HEK293 (cell line): ENCODE results near the gene MAPKAP1.

Experiments used
- MYNN ChIP-seq: fragments of 450-650 bp; formaldehyde crosslinking; IDR thresholded peaks from 2 replicates; pipeline ENCODE4 v1.5.1; 2016; ENCODE audit warnings: missing biosample characterization, missing genetic modification characterization, borderline replicate concordance
- SP2 ChIP-seq: fragments of 450-650 bp; formaldehyde crosslinking; IDR thresholded peaks from 2 replicates; pipeline ENCODE4 v1.5.1; 2016; ENCODE audit warnings: missing biosample characterization, missing genetic modification characterization
- TRIM28 ChIP-seq: IDR thresholded peaks from 2 replicates; pipeline ENCODE4 v1.6.1; 2011; ENCODE audit warnings: low read length, control low read depth, borderline replicate concordance
- YY1 ChIP-seq: fragments of 450-650 bp; formaldehyde crosslinking; IDR thresholded peaks from 2 replicates; pipeline ENCODE4 v1.5.1; 2018; ENCODE audit warnings: missing biosample characterization, missing genetic modification characterization
- ZBTB7A ChIP-seq: fragments of 450-650 bp; formaldehyde crosslinking; IDR thresholded peaks from 2 replicates; pipeline ENCODE4 v1.5.1; 2016; ENCODE audit warnings: low read depth, missing biosample characterization, missing genetic modification characterization
- ZNF138 ChIP-seq: fragments of 450-650 bp; formaldehyde crosslinking; IDR thresholded peaks from 2 replicates; pipeline ENCODE4 v1.5.1; 2016; ENCODE audit warnings: missing biosample characterization, missing genetic modification characterization, borderline replicate concordance
- ZNF175 ChIP-seq: fragments of 450-650 bp; formaldehyde crosslinking; IDR thresholded peaks from 2 replicates; pipeline ENCODE4 v1.5.1; 2016; ENCODE audit warnings: missing biosample characterization, missing genetic modification characterization
- TF ChIP-seq, protein P1 (sequence below): sonication (generic); formaldehyde crosslinking; IDR thresholded peaks from 2 replicates; pipeline ENCODE4 v1.8.1; 2022; ENCODE audit warnings: mild to moderate bottlenecking, moderate library complexity, missing genetic modification reagents
- TF ChIP-seq, protein P2 (sequence below): fragments of 450-650 bp; formaldehyde crosslinking; IDR thresholded peaks from 2 replicates; pipeline ENCODE4 v1.5.1; 2016; ENCODE audit warnings: missing biosample characterization, missing genetic modification characterization
- TF ChIP-seq, protein P3 (sequence below): fragments of 450-650 bp; formaldehyde crosslinking; optimal IDR thresholded peaks from 2 replicates; pipeline ENCODE3; 2016; ENCODE audit warnings: missing biosample characterization, mild to moderate bottlenecking, missing genetic modification characterization
- TF ChIP-seq, protein P4 (sequence below): fragments of 450-650 bp; formaldehyde crosslinking; IDR thresholded peaks from 2 replicates; pipeline ENCODE4 v1.5.1; 2017; ENCODE audit warnings: missing biosample characterization, mild to moderate bottlenecking, missing genetic modification characterization, moderate library complexity

DNA sequence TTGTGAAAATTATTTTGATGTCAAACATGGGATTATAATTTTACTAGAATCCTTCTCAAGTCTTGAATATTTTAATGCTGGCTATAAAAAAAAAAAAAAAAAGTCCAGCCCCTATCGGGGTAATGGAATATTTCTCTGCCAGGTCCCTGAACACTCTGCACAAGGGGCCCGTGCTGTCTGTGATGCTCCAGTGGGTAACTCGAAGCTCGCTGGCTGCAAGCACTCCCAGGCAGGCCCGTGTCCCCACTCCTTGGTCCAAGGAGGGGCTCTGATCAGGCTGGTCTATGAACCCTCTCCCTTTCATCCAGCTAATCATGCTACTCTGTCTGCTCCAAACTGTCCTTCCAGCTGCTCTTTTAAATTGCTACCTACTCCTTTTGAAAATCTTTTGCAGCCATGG is 264.6 kb downstream of the MAPKAP1 start:
- TF ChIP-seq SP2 (no peak), MYNN (tag by site-specific recombination) (no peak), ZNF138 (tag by site-specific recombination) (no peak), ZBTB7A (no peak), TRIM28 (no peak), YY1 (tag by site-specific recombination) (no peak), ZNF175 (tag by site-specific recombination) (no peak)
- TF ChIP-seq, protein P1, sequence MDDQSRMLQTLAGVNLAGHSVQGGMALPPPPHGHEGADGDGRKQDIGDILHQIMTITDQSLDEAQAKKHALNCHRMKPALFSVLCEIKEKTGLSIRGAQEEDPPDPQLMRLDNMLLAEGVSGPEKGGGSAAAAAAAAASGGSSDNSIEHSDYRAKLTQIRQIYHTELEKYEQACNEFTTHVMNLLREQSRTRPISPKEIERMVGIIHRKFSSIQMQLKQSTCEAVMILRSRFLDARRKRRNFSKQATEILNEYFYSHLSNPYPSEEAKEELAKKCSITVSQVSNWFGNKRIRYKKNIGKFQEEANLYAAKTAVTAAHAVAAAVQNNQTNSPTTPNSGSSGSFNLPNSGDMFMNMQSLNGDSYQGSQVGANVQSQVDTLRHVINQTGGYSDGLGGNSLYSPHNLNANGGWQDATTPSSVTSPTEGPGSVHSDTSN (CRISPR knock-in tag): no peak
- TF ChIP-seq, protein P2, sequence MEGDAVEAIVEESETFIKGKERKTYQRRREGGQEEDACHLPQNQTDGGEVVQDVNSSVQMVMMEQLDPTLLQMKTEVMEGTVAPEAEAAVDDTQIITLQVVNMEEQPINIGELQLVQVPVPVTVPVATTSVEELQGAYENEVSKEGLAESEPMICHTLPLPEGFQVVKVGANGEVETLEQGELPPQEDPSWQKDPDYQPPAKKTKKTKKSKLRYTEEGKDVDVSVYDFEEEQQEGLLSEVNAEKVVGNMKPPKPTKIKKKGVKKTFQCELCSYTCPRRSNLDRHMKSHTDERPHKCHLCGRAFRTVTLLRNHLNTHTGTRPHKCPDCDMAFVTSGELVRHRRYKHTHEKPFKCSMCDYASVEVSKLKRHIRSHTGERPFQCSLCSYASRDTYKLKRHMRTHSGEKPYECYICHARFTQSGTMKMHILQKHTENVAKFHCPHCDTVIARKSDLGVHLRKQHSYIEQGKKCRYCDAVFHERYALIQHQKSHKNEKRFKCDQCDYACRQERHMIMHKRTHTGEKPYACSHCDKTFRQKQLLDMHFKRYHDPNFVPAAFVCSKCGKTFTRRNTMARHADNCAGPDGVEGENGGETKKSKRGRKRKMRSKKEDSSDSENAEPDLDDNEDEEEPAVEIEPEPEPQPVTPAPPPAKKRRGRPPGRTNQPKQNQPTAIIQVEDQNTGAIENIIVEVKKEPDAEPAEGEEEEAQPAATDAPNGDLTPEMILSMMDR (tag by site-specific recombination): no peak
- TF ChIP-seq, protein P3, sequence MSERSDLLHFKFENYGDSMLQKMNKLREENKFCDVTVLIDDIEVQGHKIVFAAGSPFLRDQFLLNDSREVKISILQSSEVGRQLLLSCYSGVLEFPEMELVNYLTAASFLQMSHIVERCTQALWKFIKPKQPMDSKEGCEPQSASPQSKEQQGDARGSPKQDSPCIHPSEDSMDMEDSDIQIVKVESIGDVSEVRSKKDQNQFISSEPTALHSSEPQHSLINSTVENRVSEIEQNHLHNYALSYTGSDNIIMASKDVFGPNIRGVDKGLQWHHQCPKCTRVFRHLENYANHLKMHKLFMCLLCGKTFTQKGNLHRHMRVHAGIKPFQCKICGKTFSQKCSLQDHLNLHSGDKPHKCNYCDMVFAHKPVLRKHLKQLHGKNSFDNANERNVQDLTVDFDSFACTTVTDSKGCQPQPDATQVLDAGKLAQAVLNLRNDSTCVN (tag by site-specific recombination): no peak
- TF ChIP-seq, protein P4, sequence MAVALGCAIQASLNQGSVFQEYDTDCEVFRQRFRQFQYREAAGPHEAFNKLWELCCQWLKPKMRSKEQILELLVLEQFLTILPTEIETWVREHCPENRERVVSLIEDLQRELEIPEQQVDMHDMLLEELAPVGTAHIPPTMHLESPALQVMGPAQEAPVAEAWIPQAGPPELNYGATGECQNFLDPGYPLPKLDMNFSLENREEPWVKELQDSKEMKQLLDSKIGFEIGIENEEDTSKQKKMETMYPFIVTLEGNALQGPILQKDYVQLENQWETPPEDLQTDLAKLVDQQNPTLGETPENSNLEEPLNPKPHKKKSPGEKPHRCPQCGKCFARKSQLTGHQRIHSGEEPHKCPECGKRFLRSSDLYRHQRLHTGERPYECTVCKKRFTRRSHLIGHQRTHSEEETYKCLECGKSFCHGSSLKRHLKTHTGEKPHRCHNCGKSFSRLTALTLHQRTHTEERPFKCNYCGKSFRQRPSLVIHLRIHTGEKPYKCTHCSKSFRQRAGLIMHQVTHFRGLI (tag by site-specific recombination): no peak
